Neuron (in vitro differentiated cells): Measurements from ENCODE around the gene FNDC3B.
"Not testable (repeated sequence)": the region's sequence is repeated elsewhere in the genome, so short reads cannot be mapped to it uniquely, and the experiment has no call there.

Source experiments
- H2AFZ ChIP-seq: one replicate; pipeline ENCODE4 v1.6.1; 2013; ENCODE audit warnings: low read depth, mild to moderate bottlenecking, inconsistent platforms, low read length, moderate library complexity
- H3K27me3 ChIP-seq: one replicate; pipeline ENCODE4 v1.6.1; 2013; ENCODE audit warnings: low read length; ENCODE audit not compliant: insufficient read depth
- H3K36me3 ChIP-seq: one replicate; pipeline ENCODE4 v1.6.1; 2013; ENCODE audit warnings: low read length; ENCODE audit not compliant: insufficient read depth
- H3K4me1 ChIP-seq: one replicate; pipeline ENCODE4 v1.6.1; 2013; ENCODE audit warnings: low read length; ENCODE audit not compliant: insufficient read depth
- H3K4me3 ChIP-seq: 2 replicates; pipeline ENCODE4 v1.5.1; 2013; ENCODE audit warnings: mild to moderate bottlenecking, low read length, moderate library complexity
- H3K9me3 ChIP-seq: one replicate; pipeline ENCODE4 v1.6.1; 2013; ENCODE audit warnings: low read length

FNDC3B gene

DNA sequence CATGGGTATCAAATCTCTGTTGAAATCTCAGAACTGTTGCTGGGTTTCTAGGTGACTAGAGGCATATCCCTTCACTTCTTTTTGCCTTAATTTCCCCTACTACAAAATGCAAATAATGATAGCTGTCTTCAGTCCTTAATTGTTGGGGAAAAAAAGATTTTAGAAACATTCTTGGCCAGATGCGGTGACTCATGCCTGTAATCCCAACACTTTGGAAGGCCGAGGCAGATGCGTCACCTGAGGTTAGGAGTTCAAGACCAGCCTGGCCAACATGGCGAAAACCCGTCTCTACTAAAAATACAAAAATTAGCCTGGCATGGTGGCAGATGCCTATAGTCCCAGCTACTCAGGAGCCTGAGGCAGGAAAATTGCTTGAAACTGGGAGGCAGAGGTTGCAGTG lies 329.2 kb downstream of the FNDC3B start:
- not testable (repeated sequence) for H3K9me3 ChIP-seq, H3K27me3 ChIP-seq, H2AFZ ChIP-seq, H3K4me3 ChIP-seq, H3K4me1 ChIP-seq
- H3K36me3 ChIP-seq: peaks cover 52% of the 10 kb centered on the region

- Histone ChIP-seq H3K4me3 (no peak overlapping the region), H2AFZ (no peak overlapping the region), H3K27me3 (no peaks in the 10 kb centered on the region), H3K36me3 (peaks cover 53% of the 10 kb centered on the region), H3K4me1 (no peaks in the 10 kb centered on the region), H3K9me3 (no peaks in the 10 kb centered on the region)
Observed at GRCh38 chr3:172369590-172370259, 330.3 kb downstream of the FNDC3B start.

- no peak overlapping the region for H2AFZ ChIP-seq
- peaks cover 53% of the 10 kb centered on the region for H3K36me3 ChIP-seq
- H3K9me3 ChIP-seq: no peaks in the 10 kb centered on the region
- no peaks in the 10 kb centered on the region for H3K27me3 ChIP-seq
- H3K4me3 ChIP-seq: no peak overlapping the region
- no peaks in the 10 kb centered on the region for H3K4me1 ChIP-seq
Observed at GRCh38 chr3:172370419-172370818, 331.0 kb downstream of the FNDC3B start.

DNA sequence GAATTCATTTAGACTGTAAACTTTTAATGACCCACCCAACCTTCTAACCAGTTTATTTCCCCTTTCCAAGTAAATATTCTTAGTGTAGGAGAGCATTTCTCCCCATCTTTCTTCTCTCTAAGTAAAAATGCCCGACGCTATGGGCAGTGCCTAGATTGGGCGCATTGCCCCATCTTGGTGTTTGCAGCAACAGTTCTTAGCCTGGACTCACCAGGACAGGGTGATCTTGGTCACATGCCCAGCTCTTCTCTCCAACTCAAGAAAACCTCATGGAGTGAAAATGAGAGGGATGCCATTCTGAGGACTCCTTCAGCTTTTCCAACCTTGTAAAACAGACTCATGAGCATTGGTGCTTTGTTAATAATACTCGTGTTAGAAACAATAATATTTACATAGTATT lies 332.2 kb downstream of the FNDC3B start:
- no peak overlapping the region for H3K4me3 ChIP-seq
- H3K4me1 ChIP-seq: no peaks in the 10 kb centered on the region
- peaks cover 43% of the 10 kb centered on the region for H3K36me3 ChIP-seq
- H3K27me3 ChIP-seq: no peaks in the 10 kb centered on the region
- no peak overlapping the region for H2AFZ ChIP-seq
- H3K9me3 ChIP-seq: no peaks in the 10 kb centered on the region

DNA sequence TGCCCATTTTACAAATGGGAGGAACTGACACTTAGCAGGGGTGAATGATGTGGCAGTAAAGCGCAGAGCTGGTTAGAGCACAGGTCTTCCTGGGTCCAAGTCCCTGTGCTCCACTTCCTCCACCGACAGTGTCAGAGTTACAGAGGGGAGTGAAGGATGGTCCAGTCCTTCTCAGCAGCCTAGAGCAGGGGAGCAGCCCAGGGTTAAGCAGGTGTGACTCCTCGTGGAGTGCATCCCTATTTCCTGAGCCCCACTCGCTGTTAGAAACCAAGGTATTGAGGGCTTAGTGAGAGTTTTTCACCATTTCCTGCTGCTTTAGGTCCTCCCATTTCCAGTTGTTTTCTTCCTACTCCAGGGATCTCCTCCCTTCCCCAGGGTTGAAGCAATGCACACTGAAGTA lies 333.5 kb downstream of the FNDC3B start:
- Histone ChIP-seq H3K4me3 (no peak overlapping the region), H2AFZ (no peak overlapping the region), H3K36me3 (peaks cover 41% of the 10 kb centered on the region), H3K4me1 (no peaks in the 10 kb centered on the region), H3K9me3 (peaks cover 3% of the 10 kb centered on the region), H3K27me3 (no peaks in the 10 kb centered on the region)

GRCh38 chr3:172373912-172374311 lies 334.5 kb downstream of the FNDC3B start:
- no peaks in the 10 kb centered on the region for H3K4me1 ChIP-seq
- H3K4me3 ChIP-seq: no peak overlapping the region
- H3K9me3 ChIP-seq: peaks cover 11% of the 10 kb centered on the region
- H3K27me3 ChIP-seq: no peaks in the 10 kb centered on the region
- peaks cover 44% of the 10 kb centered on the region for H3K36me3 ChIP-seq
- H2AFZ ChIP-seq: no peak overlapping the region

- Histone ChIP-seq H3K9me3 (peaks cover 21% of the 10 kb centered on the region), H3K4me3 (no peak overlapping the region), H3K27me3 (no peaks in the 10 kb centered on the region), H3K36me3 (peaks cover 54% of the 10 kb centered on the region), H2AFZ (no peak overlapping the region), H3K4me1 (no peaks in the 10 kb centered on the region)
Observed at GRCh38 chr3:172375206-172375850, 335.9 kb downstream of the FNDC3B start.

- Histone ChIP-seq H2AFZ (no peak overlapping the region), H3K4me1 (no peaks in the 10 kb centered on the region), H3K4me3 (no peak overlapping the region), H3K27me3 (no peaks in the 10 kb centered on the region), H3K9me3 (peaks cover 28% of the 10 kb centered on the region), H3K36me3 (peaks cover 58% of the 10 kb centered on the region)
Observed at GRCh38 chr3:172376402-172376801, 337.0 kb downstream of the FNDC3B start.

GRCh38 chr3:172376881-172377280 lies 337.5 kb downstream of the FNDC3B start:
- Histone ChIP-seq H2AFZ (no peak overlapping the region), H3K9me3 (peaks cover 28% of the 10 kb centered on the region), H3K4me1 (no peaks in the 10 kb centered on the region), H3K4me3 (no peak overlapping the region), H3K36me3 (peaks cover 54% of the 10 kb centered on the region), H3K27me3 (no peaks in the 10 kb centered on the region)

DNA sequence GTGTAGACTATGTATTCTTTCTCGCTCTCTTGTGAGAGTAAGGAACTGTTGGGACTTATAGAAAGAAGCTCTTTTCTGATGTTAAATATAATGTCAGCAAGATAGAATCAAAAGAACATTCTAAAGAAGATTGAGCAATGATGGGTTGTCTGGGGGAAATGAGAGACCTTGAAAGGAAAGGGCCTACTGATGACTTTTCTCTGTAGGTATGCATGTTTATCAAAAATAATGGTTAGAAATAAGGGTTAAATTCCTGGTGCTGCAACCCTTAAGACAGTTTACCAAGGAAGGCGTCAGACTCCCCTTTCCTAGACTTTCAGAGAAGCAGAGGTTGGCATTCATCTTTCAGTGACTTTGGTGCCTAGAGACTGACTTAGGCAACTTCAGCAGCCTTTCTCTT lies 339.1 kb downstream of the FNDC3B start:
- Histone ChIP-seq H3K4me1 (no peaks in the 10 kb centered on the region), H3K36me3 (peaks cover 51% of the 10 kb centered on the region)

GRCh38 chr3:172379372-172379771 lies 340.0 kb downstream of the FNDC3B start:
- peaks cover 48% of the 10 kb centered on the region for H3K36me3 ChIP-seq
- no peak overlapping the region for H3K4me3 ChIP-seq
- peaks cover 28% of the 10 kb centered on the region for H3K9me3 ChIP-seq

More for the DNA sequence above, 339.1 kb downstream of the FNDC3B start:
- no peak overlapping the region for H3K4me3 ChIP-seq
- peaks cover 28% of the 10 kb centered on the region for H3K9me3 ChIP-seq
- no peak overlapping the region for H2AFZ ChIP-seq
- H3K27me3 ChIP-seq: no peaks in the 10 kb centered on the region

DNA sequence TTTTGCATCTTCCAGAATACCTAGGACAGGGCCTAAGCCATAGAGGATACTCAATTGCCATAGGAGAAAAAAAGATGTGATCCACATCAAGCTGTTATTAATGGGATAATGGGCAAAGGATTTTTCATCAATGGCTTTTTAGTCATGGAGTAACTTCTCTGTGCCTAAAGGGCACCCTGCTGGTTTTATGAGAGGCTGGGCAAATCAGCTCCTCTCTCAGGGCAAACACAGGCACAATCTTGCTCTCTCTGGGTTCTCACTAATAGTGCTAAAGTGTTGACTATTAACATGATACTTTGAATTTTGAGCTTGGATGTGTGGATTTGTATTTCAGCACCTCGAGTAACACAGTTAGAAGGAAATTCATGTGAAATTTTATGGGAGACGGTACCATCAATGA lies 341.3 kb downstream of the FNDC3B start:
- no peaks in the 10 kb centered on the region for H3K4me1 ChIP-seq
- no peak overlapping the region for H3K4me3 ChIP-seq

More at GRCh38 chr3:172379372-172379771, 340.0 kb downstream of the FNDC3B start:
- Histone ChIP-seq H3K4me1 (no peaks in the 10 kb centered on the region), H2AFZ (no peak overlapping the region), H3K27me3 (no peaks in the 10 kb centered on the region)

GRCh38 chr3:172383306-172383796 lies 344.0 kb downstream of the FNDC3B start:
- Histone ChIP-seq H3K36me3 (peaks cover 34% of the 10 kb centered on the region), H3K27me3 (no peaks in the 10 kb centered on the region), H3K9me3 (peaks cover 23% of the 10 kb centered on the region), H2AFZ (no peak overlapping the region), H3K4me1 (no peaks in the 10 kb centered on the region), H3K4me3 (no peak overlapping the region)

More for the DNA sequence above, 341.3 kb downstream of the FNDC3B start:
- H3K36me3 ChIP-seq: peaks cover 46% of the 10 kb centered on the region
- H3K27me3 ChIP-seq: no peaks in the 10 kb centered on the region
- peaks cover 28% of the 10 kb centered on the region for H3K9me3 ChIP-seq
- H2AFZ ChIP-seq: no peak overlapping the region
